Measurements from ENCODE around the gene ADTRP.

The ADTRP gene

GRCh38 chr6:11667876-11668275 lies 110.7 kb downstream of the ADTRP start (continued):
- no peak for TF ChIP-seq BACH2 (CRISPR knock-in tag; IDR thresholded peaks at IDR 0.05; ENCODE audit: borderline replicate concordance)
- TF ChIP-seq PPARA (CRISPR knock-in tag; IDR thresholded peaks at IDR 0.05; ENCODE audit: borderline replicate concordance) = no peak
- no peak for TF ChIP-seq ZC3H10 (CRISPR knock-in tag; IDR thresholded peaks at IDR 0.05)

GRCh38 chr6:11665604-11666326 lies 112.8 kb downstream of the ADTRP start:
- ATAC-seq = no peak
- TF ChIP-seq CSRNP3 (CRISPR knock-in tag; IDR thresholded peaks at IDR 0.05) (no peak), ESRRG (CRISPR knock-in tag; IDR thresholded peaks at IDR 0.05) (no peak), POU6F1 (CRISPR knock-in tag; IDR thresholded peaks at IDR 0.05; ENCODE audit: borderline replicate concordance, low read depth) (no peak), ZC3H10 (CRISPR knock-in tag; IDR thresholded peaks at IDR 0.05) (no peak), PATZ1 (CRISPR knock-in tag; IDR thresholded peaks at IDR 0.05; ENCODE audit: borderline replicate concordance) (no peak), PPARA (CRISPR knock-in tag; IDR thresholded peaks at IDR 0.05; ENCODE audit: borderline replicate concordance) (no peak)

Data from SK-N-SH treated with all-trans-retinoic acid at 6 μM for 48 hours (cell line).